Kasumi-1 (cell line): ENCODE results near the gene TFF2.
A peak's percentile ranks its signal among the peaks of the same experiment; 100 is the strongest.

Source experiments
- DNase-seq, 2 experiments: peaks; one replicate each; lab custom pipeline; 2025; lab: John Stamatoyannopoulos, UW

TFF2 gene

GRCh38 chr21:42346866-42347600 is 3.8 kb downstream of the TFF2 start:
- DNase-seq = no peak

- DNase-seq = no peak
Observed at GRCh38 chr21:42346441-42346840, 4.4 kb downstream of the TFF2 start.

- no peak for DNase-seq
Observed at GRCh38 chr21:42344631-42345030, 6.2 kb downstream of the TFF2 start.

GRCh38 chr21:42343963-42344510 is 6.8 kb downstream of the TFF2 start:
- DNase-seq = no peak

- DNase-seq = no peak
Observed at GRCh38 chr21:42343556-42343955, 7.2 kb downstream of the TFF2 start.

- no peak for DNase-seq
Observed at GRCh38 chr21:42343101-42343500, 7.7 kb downstream of the TFF2 start.

GRCh38 chr21:42341776-42342542 is 8.8 kb downstream of the TFF2 start:
- DNase-seq = no peak

GRCh38 chr21:42340187-42341050 is 10.4 kb downstream of the TFF2 start:
- no peak for DNase-seq

- DNase-seq = no peak
Observed at GRCh38 chr21:42338729-42339715, 11.8 kb downstream of the TFF2 start.

GRCh38 chr21:42337830-42338728 is 12.7 kb downstream of the TFF2 start:
- peak; percentile 59 to 61 for DNase-seq

- no peak for DNase-seq
Observed at GRCh38 chr21:42337276-42337675, 13.5 kb downstream of the TFF2 start.

GRCh38 chr21:42336054-42336453 is 14.7 kb downstream of the TFF2 start:
- no peak for DNase-seq

GRCh38 chr21:42332557-42333317 is 18.1 kb downstream of the TFF2 start:
- no peak for DNase-seq

- DNase-seq = no peak
Observed at GRCh38 chr21:42331660-42332059, 19.1 kb downstream of the TFF2 start.

GRCh38 chr21:42330380-42331371 is 20.1 kb downstream of the TFF2 start:
- no peak for DNase-seq

- DNase-seq = no peak
Observed at GRCh38 chr21:42324896-42325295, 25.9 kb downstream of the TFF2 start.

GRCh38 chr21:42321845-42322244 is 28.9 kb downstream of the TFF2 start:
- DNase-seq = no peak

- DNase-seq = no peak
Observed at GRCh38 chr21:42321231-42321630, 29.6 kb downstream of the TFF2 start.
